Glutamatergic neuron (in vitro differentiated cells): ENCODE data around the gene CCDC187. TPM values are rescaled to one million over a fixed set of nuclear protein-coding genes. Genes with fewer than 3 reads are reported as not detected.

ENCODE experiments used
- DNase-seq: peaks from one replicate; pipeline ENCODE4 v3.0.0; 2022
- H3K27ac Mint-ChIP-seq: one replicate; pipeline ENCODE4 v1.8.0; 2020; ENCODE audit warnings: mild to moderate bottlenecking, mixed read lengths, inconsistent platforms; ENCODE audit not compliant: unreplicated experiment
- H3K27me3 Mint-ChIP-seq: one replicate; pipeline ENCODE4 v1.8.0; 2020; ENCODE audit warnings: mild to moderate bottlenecking, moderate library complexity, mixed read lengths, inconsistent platforms; ENCODE audit not compliant: unreplicated experiment
- H3K36me3 Mint-ChIP-seq: one replicate; pipeline ENCODE4 v1.8.0; 2020; ENCODE audit warnings: mild to moderate bottlenecking, mixed read lengths, inconsistent platforms; ENCODE audit not compliant: unreplicated experiment
- H3K4me1 Mint-ChIP-seq: one replicate; pipeline ENCODE4 v1.8.0; 2020; ENCODE audit warnings: mild to moderate bottlenecking, low read depth, mixed read lengths, inconsistent platforms; ENCODE audit not compliant: unreplicated experiment
- H3K4me3 Mint-ChIP-seq: one replicate; pipeline ENCODE4 v1.8.0; 2020; ENCODE audit warnings: mild to moderate bottlenecking, mixed read lengths, inconsistent platforms; ENCODE audit not compliant: unreplicated experiment
- H3K9me3 Mint-ChIP-seq: one replicate; pipeline ENCODE4 v1.8.0; 2020; ENCODE audit warnings: mild to moderate bottlenecking, moderate library complexity, mixed read lengths, inconsistent platforms; ENCODE audit not compliant: unreplicated experiment
- total RNA-seq: library from RNA; stranded (reverse); fragmentation: NEBNext Ultra II Directional; extraction: Animal tissue kit (Norgen Biotek cat#: 25700); gene quantifications from one replicate; pipeline ENCODE4 v1.2.1, GENCODE V29; 2021; ENCODE audit not compliant: unreplicated experiment
- TF ChIP-seq, protein P1 (sequence below): fragments of 200-600 bp; sonication (generic); IDR thresholded peaks from one replicate; pipeline ENCODE4 v1.5.0; 2021; ENCODE audit not compliant: partially characterized antibody, unreplicated experiment

Gene CCDC187
- total RNA-seq, 1 donor from 2014 or later = 15.8 TPM

DNA sequence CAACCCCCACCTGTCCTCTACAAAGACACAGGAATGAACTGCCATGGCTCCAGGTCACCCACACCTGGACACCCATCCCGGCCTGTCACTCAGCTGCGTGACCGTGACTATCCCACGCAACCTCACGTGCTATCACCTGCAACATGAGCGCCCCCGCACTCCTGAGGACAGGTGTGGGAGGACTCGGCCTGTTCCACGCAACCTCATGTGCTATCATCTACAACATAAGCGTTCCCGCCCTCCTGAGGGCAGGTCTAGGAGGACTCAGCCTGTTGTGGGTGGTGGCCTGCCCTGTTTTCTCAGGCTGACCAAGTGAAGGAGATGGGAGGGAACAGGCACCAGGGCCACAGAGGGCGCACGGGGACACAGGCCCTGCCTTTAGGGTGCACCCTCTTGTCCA is 62.4 kb downstream of the CCDC187 start:
- TF ChIP-seq, protein P1, sequence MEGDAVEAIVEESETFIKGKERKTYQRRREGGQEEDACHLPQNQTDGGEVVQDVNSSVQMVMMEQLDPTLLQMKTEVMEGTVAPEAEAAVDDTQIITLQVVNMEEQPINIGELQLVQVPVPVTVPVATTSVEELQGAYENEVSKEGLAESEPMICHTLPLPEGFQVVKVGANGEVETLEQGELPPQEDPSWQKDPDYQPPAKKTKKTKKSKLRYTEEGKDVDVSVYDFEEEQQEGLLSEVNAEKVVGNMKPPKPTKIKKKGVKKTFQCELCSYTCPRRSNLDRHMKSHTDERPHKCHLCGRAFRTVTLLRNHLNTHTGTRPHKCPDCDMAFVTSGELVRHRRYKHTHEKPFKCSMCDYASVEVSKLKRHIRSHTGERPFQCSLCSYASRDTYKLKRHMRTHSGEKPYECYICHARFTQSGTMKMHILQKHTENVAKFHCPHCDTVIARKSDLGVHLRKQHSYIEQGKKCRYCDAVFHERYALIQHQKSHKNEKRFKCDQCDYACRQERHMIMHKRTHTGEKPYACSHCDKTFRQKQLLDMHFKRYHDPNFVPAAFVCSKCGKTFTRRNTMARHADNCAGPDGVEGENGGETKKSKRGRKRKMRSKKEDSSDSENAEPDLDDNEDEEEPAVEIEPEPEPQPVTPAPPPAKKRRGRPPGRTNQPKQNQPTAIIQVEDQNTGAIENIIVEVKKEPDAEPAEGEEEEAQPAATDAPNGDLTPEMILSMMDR = no peak
- Mint-ChIP-seq H3K27ac (no peak overlapping the region), H3K4me3 (no peak overlapping the region), H3K27me3 (peaks cover 9% of the 10 kb centered on the region), H3K9me3 (peaks cover 7% of the 10 kb centered on the region), H3K4me1 (peaks cover 39% of the 10 kb centered on the region), H3K36me3 (no peaks in the 10 kb centered on the region)
- DNase-seq = no peak

DNA sequence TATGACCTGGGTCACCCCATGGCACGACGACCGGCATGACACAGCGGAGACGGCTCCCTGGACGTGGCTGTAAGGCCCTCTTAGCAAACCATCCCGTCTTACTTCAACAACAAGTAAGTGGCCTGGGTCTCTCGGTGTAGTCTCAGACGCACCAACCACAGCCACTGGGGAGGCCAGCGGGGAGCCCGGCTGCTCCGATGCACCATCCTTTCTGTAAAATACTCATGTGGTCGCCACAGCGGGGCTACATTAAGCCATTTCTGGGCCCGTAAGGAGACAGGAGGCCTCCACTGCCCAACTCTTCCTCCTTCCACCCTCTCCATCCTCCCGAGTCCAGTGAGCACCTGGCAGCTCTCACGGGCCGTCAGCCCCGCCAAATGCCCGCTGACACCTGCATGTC is 63.0 kb downstream of the CCDC187 start:
- peaks cover 5% of the 10 kb centered on the region for H3K9me3 Mint-ChIP-seq
- H3K4me1 Mint-ChIP-seq = peaks cover 36% of the 10 kb centered on the region
- no peaks in the 10 kb centered on the region for H3K36me3 Mint-ChIP-seq
- TF ChIP-seq, protein P1 = no peak
- no peak overlapping the region for H3K27ac Mint-ChIP-seq
- H3K4me3 Mint-ChIP-seq = no peak overlapping the region
- peaks cover 10% of the 10 kb centered on the region for H3K27me3 Mint-ChIP-seq
- no peak for DNase-seq

DNA sequence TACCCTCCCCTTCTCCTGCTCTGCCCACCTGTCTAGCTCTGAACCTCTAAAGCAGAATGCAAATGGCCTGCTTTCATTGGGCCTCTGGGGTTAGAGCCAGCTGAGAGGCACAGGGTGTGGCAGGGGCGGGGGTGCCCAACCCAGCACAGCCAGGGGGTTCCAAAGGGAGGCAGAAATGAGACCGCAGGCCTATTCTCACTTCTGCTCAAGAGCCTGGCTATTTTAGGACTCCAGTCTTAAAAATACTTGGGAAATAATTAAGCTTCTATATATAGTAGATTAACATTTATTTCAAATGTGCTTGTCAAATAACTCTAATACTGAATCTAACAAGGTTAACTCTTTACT is 63.9 kb downstream of the CCDC187 start:
- H3K27me3 Mint-ChIP-seq = peaks cover 9% of the 10 kb centered on the region
- no peak for DNase-seq
- TF ChIP-seq, protein P1 = no peak
- H3K4me3 Mint-ChIP-seq = no peak overlapping the region
- no peaks in the 10 kb centered on the region for H3K36me3 Mint-ChIP-seq
- H3K9me3 Mint-ChIP-seq = peaks cover 6% of the 10 kb centered on the region
- H3K4me1 Mint-ChIP-seq = peaks cover 38% of the 10 kb centered on the region
- no peak overlapping the region for H3K27ac Mint-ChIP-seq

DNA sequence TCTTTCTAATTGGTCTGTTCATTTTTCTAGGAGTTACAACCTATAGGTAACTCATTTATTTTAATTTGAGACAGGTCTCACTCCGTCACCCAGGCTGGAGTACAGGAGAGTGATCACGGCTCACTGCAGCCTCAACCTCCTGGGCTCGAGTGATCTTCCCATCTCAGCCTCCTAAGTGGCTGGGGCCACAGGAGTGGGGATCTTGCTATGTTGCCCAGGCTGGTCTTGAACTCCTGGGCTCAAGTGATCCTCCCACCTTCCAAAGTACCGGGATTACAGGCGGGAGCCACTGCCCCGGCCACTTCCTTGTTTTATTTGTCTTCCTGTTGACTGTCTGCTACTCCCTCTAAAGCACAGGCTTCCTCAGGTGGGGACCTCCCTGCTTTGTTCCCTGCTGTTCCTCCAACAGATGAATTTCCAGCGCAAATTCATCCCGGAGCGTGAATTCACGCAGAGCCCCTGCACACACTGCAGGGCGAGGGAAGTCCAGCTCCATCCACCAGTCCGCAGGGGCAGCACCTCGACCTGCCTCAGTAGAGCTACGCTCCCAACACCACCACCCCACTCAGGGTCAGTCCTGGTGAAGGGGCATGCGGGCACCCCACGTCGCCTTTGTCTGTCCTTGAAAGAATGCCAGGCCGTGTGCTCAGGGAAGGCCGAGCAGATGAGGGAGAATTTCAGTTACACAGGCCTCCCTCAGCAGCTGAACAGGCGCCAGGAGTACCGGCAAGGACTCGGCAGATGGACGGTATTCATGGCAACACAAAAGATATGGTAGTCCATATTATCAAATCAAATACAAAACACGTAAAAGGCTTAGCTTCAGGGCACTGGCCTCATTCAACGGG is 64.5 kb downstream of the CCDC187 start:
- H3K27me3 Mint-ChIP-seq = peaks cover 7% of the 10 kb centered on the region

DNA sequence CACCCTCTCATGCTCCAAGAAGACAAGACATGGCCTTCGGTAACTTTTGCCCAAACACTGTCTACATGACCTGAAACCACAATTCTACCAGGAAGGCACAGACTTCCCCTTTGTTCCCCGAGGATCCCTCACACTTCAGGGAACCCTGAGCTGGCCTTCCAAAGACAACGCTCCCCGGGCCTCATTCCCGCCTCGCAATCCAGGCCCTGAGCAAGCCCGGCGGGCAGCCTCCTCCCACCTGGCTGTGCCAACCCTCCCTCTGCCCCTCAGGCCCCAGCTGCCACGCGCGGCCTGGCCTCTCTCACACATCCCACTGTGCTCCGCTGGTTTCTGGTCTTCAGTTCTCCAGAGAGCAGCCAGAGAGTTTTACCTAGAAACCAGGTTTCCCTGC is 65.6 kb downstream of the CCDC187 start:
- peaks cover 6% of the 10 kb centered on the region for H3K9me3 Mint-ChIP-seq
- TF ChIP-seq, protein P1 = no peak
- no peak overlapping the region for H3K4me3 Mint-ChIP-seq
- peaks cover 29% of the 10 kb centered on the region for H3K4me1 Mint-ChIP-seq
- H3K36me3 Mint-ChIP-seq = no peaks in the 10 kb centered on the region
- H3K27me3 Mint-ChIP-seq = peaks cover 5% of the 10 kb centered on the region
- no peak for DNase-seq
- peak overlapping the region; percentile 8 for H3K27ac Mint-ChIP-seq

More for the DNA sequence above, 64.5 kb downstream of the CCDC187 start:
- no peak overlapping the region for H3K27ac Mint-ChIP-seq
- no peaks in the 10 kb centered on the region for H3K36me3 Mint-ChIP-seq
- TF ChIP-seq, protein P1 = no peak
- H3K4me3 Mint-ChIP-seq = no peak overlapping the region
- no peak for DNase-seq
- H3K9me3 Mint-ChIP-seq = peaks cover 6% of the 10 kb centered on the region
- peaks cover 34% of the 10 kb centered on the region for H3K4me1 Mint-ChIP-seq
